Rectal smooth muscle tissue (tissue), 1 donor: Measurements from ENCODE around the gene PPARG.

Experiments used
- H3K27ac ChIP-seq: one replicate; pipeline ENCODE4 v1.7.0; 2013; ENCODE audit warnings: low read depth, low read length, inconsistent platforms
- H3K27me3 ChIP-seq: one replicate; pipeline ENCODE4 v1.7.0; 2013; ENCODE audit warnings: low read length; ENCODE audit not compliant: control insufficient read depth, insufficient read depth
- H3K36me3 ChIP-seq: one replicate; pipeline ENCODE4 v1.7.0; 2013; ENCODE audit warnings: low read length; ENCODE audit not compliant: control insufficient read depth, insufficient read depth
- H3K4me1 ChIP-seq: one replicate; pipeline ENCODE4 v1.7.0; 2013; ENCODE audit warnings: low read length; ENCODE audit not compliant: control insufficient read depth, insufficient read depth
- H3K4me3 ChIP-seq: one replicate; pipeline ENCODE4 v1.7.0; 2013; ENCODE audit warnings: low read length
- H3K9ac ChIP-seq: one replicate; pipeline ENCODE4 v1.7.0; 2013; ENCODE audit warnings: low read length

Gene PPARG

GRCh38 chr3:12425850-12426579 is 137.1 kb downstream of the PPARG start:
- Histone ChIP-seq H3K27ac (no peak overlapping the region), H3K36me3 (peaks cover 4% of the 10 kb centered on the region), H3K27me3 (no peaks in the 10 kb centered on the region), H3K9ac (no peak overlapping the region), H3K4me3 (no peak overlapping the region), H3K4me1 (no peaks in the 10 kb centered on the region)

- H3K9ac ChIP-seq = no peak overlapping the region
- no peak overlapping the region for H3K27ac ChIP-seq
These were observed 138.7 kb downstream of the PPARG start for GRCh38 chr3:12427551-12427950.

GRCh38 chr3:12428126-12428525 is 139.3 kb downstream of the PPARG start:
- Histone ChIP-seq H3K27me3 (no peaks in the 10 kb centered on the region), H3K27ac (no peak overlapping the region), H3K9ac (no peak overlapping the region), H3K4me1 (no peaks in the 10 kb centered on the region), H3K4me3 (no peak overlapping the region), H3K36me3 (no peaks in the 10 kb centered on the region)

More at GRCh38 chr3:12427551-12427950, 138.7 kb downstream of the PPARG start:
- Histone ChIP-seq H3K4me1 (no peaks in the 10 kb centered on the region), H3K27me3 (no peaks in the 10 kb centered on the region), H3K4me3 (no peak overlapping the region), H3K36me3 (no peaks in the 10 kb centered on the region)

GRCh38 chr3:12430086-12430485 is 141.2 kb downstream of the PPARG start:
- no peaks in the 10 kb centered on the region for H3K36me3 ChIP-seq
- H3K4me1 ChIP-seq = no peaks in the 10 kb centered on the region
- no peak overlapping the region for H3K9ac ChIP-seq
- H3K4me3 ChIP-seq = no peak overlapping the region
- H3K27ac ChIP-seq = no peak overlapping the region
- H3K27me3 ChIP-seq = no peaks in the 10 kb centered on the region

GRCh38 chr3:12433823-12434222 is 145.0 kb downstream of the PPARG start:
- no peaks in the 10 kb centered on the region for H3K27me3 ChIP-seq
- no peak overlapping the region for H3K9ac ChIP-seq
- no peak overlapping the region for H3K4me3 ChIP-seq
- no peaks in the 10 kb centered on the region for H3K4me1 ChIP-seq
- H3K27ac ChIP-seq = no peak overlapping the region
- H3K36me3 ChIP-seq = no peaks in the 10 kb centered on the region

- H3K36me3 ChIP-seq = no peaks in the 10 kb centered on the region
- no peaks in the 10 kb centered on the region for H3K27me3 ChIP-seq
- no peak overlapping the region for H3K4me3 ChIP-seq
- H3K4me1 ChIP-seq = no peaks in the 10 kb centered on the region
- H3K9ac ChIP-seq = no peak overlapping the region
- peak overlapping the region; percentile 3 for H3K27ac ChIP-seq
These were observed 147.8 kb downstream of the PPARG start for GRCh38 chr3:12436514-12437220.

- H3K9ac ChIP-seq = no peak overlapping the region
- no peaks in the 10 kb centered on the region for H3K4me1 ChIP-seq
- no peak overlapping the region for H3K27ac ChIP-seq
- H3K4me3 ChIP-seq = no peak overlapping the region
- H3K27me3 ChIP-seq = no peaks in the 10 kb centered on the region
- no peaks in the 10 kb centered on the region for H3K36me3 ChIP-seq
These were observed 148.3 kb downstream of the PPARG start for GRCh38 chr3:12437221-12437605.

- no peaks in the 10 kb centered on the region for H3K36me3 ChIP-seq
- no peaks in the 10 kb centered on the region for H3K27me3 ChIP-seq
- no peaks in the 10 kb centered on the region for H3K4me1 ChIP-seq
- no peak overlapping the region for H3K4me3 ChIP-seq
- H3K27ac ChIP-seq = no peak overlapping the region
- no peak overlapping the region for H3K9ac ChIP-seq
These were observed 149.0 kb downstream of the PPARG start for GRCh38 chr3:12437861-12438260.

GRCh38 chr3:12438318-12438717 is 149.4 kb downstream of the PPARG start:
- Histone ChIP-seq H3K27ac (no peak overlapping the region), H3K27me3 (no peaks in the 10 kb centered on the region), H3K4me1 (no peaks in the 10 kb centered on the region), H3K36me3 (no peaks in the 10 kb centered on the region), H3K9ac (no peak overlapping the region), H3K4me3 (no peak overlapping the region)

- no peak overlapping the region for H3K27ac ChIP-seq
- no peak overlapping the region for H3K9ac ChIP-seq
- no peaks in the 10 kb centered on the region for H3K36me3 ChIP-seq
- no peak overlapping the region for H3K4me3 ChIP-seq
- H3K4me1 ChIP-seq = no peaks in the 10 kb centered on the region
- H3K27me3 ChIP-seq = no peaks in the 10 kb centered on the region
These were observed 150.5 kb downstream of the PPARG start for GRCh38 chr3:12439161-12439940.

- no peaks in the 10 kb centered on the region for H3K4me1 ChIP-seq
- no peak overlapping the region for H3K9ac ChIP-seq
- H3K4me3 ChIP-seq = no peak overlapping the region
- H3K27me3 ChIP-seq = no peaks in the 10 kb centered on the region
- no peaks in the 10 kb centered on the region for H3K36me3 ChIP-seq
- H3K27ac ChIP-seq = no peak overlapping the region
These were observed 152.3 kb downstream of the PPARG start for GRCh38 chr3:12440927-12441714.
